H1 (cell line): Measurements from ENCODE around the gene SLCO2A1. TPM values are rescaled to one million over a fixed set of nuclear protein-coding genes. Genes with fewer than 3 reads are reported as not detected.

ENCODE experiments used
- EGR1 ChIP-seq: IDR thresholded peaks from 2 replicates; pipeline ENCODE4 v1.6.1; 2011; ENCODE audit warnings: low read depth, low read length, borderline replicate concordance
- FOSL1 ChIP-seq: IDR thresholded peaks from 2 replicates; pipeline ENCODE4 v1.6.1; 2011; ENCODE audit warnings: mild to moderate bottlenecking, low read depth, low read length, moderate library complexity; ENCODE audit not compliant: insufficient read depth
- KDM4A ChIP-seq: IDR thresholded peaks from one replicate; pipeline ENCODE4 v1.7.1; 2012; ENCODE audit warnings: low read depth, mild to moderate bottlenecking, moderate library complexity, low read length, inconsistent platforms; ENCODE audit not compliant: severe bottlenecking
- MAFK ChIP-seq: IDR thresholded peaks from 2 replicates; pipeline ENCODE4 v1.6.1; 2012; ENCODE audit warnings: low read depth, mild to moderate bottlenecking, improper control_type of control experiment, low read length
- polyA plus RNA-seq, 7 experiments: library from polyadenylated mRNA; depleted of rRNA in 3 of 7; stranded (reverse) in 5 of 7; unstranded in 2 of 7; fragments of >200 nt in 5 of 7; fragments of 200-250 nt in 2 of 7; gene quantifications; 1 replicate in 5 of 7; 2 replicates in 1 of 7; 4 replicates in 1 of 7; pipeline versions ENCODE4 v1.2.1 to v1.2.3, GENCODE V29; 2011 to 2013; ENCODE audit warnings: missing spikeins in 2 of 7, mixed read lengths in 2 of 7
- total RNA-seq: library from RNA; stranded (reverse); fragmentation: NEBNext Ultra II Directional; extraction: Animal tissue kit (Norgen Biotek cat#: 25700); gene quantifications from 2 replicates; pipeline ENCODE4 v1.2.1, GENCODE V29; 2021

SLCO2A1 gene
- total and polyA plus RNA-seq, 2 of the 8 experiments (the other 6 are each of a cell fraction or from before 2014, with no cell fraction given) = 1.1 to 2.3 TPM

DNA sequence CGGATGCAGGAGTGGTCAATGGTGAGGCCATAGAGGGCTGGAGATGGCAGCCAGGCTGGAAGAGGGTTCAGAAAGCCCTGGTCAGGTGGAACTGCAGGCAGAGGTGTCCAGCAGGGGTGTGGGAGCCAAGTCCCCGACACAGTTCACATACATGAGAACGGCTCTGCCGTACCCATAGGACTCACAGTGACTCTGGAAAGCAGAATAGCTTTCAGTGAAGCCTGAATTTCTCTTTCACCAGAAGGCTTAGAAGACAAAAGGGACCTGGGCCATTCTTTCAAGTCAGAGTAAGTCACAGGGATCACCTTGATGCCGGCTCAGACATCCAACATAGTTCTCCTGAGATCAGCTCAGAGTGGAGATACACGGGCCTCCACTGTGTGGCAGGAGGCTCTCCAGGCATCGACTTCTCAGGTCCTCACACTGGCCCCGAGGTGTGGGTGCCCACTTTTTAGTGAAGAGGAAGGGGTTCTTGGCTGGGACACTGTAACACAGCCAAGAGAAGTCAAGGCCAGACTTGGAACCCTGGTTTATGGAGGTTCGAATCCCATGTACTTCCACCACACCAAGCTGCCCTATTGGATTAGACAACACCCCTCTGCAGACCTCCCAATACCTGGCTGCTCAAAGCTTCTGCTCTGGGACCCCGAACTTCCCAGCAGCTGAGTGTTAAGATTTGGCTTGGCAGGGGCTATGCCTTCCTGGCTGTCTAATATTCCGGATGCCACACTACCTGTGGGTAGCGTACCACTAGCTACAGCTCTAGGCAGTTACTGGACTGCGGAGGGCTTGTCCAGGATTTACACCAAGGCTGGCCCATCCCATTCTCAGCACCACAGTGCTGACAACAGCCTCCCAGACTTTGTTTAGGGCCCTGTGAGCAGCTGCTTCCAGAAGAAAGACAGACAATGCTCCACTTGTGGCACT is 93.6 kb downstream of the SLCO2A1 start (continued):
- TF ChIP-seq FOSL1 = no peak
- TF ChIP-seq MAFK = no peak
- no peak for TF ChIP-seq KDM4A
- no peak for TF ChIP-seq EGR1
- TF ChIP-seq, all 59 proteins: peak for 0
